Measurements from ENCODE around the gene LIN52.

LIN52 gene

GRCh38 chr14:74239848-74240793 is 155.4 kb downstream of the LIN52 start:
- DNase-seq (ENCODE audit: low read depth): no peak
- no peak overlapping the region for H3K4me3 ChIP-seq (ENCODE audit: low read length)
- TF ChIP-seq, protein P1, sequence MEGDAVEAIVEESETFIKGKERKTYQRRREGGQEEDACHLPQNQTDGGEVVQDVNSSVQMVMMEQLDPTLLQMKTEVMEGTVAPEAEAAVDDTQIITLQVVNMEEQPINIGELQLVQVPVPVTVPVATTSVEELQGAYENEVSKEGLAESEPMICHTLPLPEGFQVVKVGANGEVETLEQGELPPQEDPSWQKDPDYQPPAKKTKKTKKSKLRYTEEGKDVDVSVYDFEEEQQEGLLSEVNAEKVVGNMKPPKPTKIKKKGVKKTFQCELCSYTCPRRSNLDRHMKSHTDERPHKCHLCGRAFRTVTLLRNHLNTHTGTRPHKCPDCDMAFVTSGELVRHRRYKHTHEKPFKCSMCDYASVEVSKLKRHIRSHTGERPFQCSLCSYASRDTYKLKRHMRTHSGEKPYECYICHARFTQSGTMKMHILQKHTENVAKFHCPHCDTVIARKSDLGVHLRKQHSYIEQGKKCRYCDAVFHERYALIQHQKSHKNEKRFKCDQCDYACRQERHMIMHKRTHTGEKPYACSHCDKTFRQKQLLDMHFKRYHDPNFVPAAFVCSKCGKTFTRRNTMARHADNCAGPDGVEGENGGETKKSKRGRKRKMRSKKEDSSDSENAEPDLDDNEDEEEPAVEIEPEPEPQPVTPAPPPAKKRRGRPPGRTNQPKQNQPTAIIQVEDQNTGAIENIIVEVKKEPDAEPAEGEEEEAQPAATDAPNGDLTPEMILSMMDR (conservative IDR thresholded peaks at IDR 0.05; ENCODE audit: low read length): no peak

DNA sequence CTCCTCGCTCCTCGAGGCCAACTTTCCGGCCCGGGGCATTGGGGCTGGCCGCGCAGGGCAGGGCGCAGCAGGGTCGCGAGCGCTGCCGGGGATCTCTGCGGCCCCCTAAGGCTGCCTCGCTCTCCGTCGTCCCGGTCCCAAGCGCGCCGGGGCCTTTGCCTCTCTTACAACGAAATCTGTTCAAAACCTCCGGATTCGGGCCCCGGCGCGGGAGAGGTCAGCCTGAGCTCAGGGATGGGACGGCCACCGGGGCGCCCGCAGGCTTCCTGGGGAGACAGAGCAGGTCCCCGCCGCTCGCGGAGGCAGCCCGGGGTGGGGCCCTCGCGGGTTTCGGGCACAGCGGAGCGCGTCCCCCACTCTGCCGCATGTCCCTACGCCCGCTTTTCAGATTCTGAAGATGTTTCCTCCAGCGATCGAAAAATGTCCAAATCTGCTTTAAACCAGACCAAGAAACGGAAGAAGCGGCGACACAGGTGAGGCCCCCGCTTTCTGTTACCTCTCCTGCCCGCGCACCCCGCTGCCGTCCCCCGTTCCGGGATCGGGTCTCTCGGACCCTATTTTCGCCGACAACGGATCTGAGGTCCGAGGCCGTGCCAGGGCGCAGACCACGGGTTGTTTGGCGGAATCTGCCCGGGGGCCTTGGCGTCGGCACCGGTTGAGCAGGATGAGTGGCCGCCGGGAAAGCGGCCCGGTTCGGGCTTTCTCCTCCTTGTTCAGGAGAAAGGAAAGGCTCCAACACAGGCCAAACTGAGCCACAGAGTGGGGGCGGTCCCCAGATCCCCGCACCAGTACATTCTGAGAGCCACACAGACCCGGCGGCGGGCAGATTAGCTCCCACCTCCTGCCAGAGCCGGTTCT is 156.3 kb downstream of the LIN52 start:
- TF ChIP-seq, protein P1 (conservative IDR thresholded peaks at IDR 0.05; ENCODE audit: low read length): no peak
- no peak for DNase-seq (ENCODE audit: low read depth)
- no peak overlapping the region for H3K4me3 ChIP-seq (ENCODE audit: low read length)

GRCh38 chr14:74241652-74242017 is 156.9 kb downstream of the LIN52 start:
- no peak overlapping the region for H3K4me3 ChIP-seq (ENCODE audit: low read length)
- TF ChIP-seq, protein P1 (conservative IDR thresholded peaks at IDR 0.05; ENCODE audit: low read length): no peak
- DNase-seq (ENCODE audit: low read depth): no peak

- DNase-seq (ENCODE audit: low read depth): no peak
- TF ChIP-seq, protein P1 (conservative IDR thresholded peaks at IDR 0.05; ENCODE audit: low read length): no peak
- H3K4me3 ChIP-seq (ENCODE audit: low read length): no peak overlapping the region
Measured at GRCh38 chr14:74242021-74242779, 157.4 kb downstream of the LIN52 start.

DNA sequence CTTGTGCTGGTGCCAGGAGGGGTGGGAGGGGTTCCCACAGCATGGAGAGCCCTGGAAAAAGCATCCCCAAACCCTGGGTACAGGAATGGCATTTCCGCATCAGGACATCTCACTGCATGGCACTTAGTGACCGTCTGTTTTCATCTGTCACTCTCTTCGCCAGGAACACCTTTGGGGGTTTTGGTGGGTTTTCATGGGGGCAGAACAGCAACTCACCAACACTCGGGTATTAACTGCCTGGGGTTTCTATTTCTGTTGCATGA is 158.0 kb downstream of the LIN52 start:
- no peak overlapping the region for H3K4me3 ChIP-seq (ENCODE audit: low read length)
- DNase-seq (ENCODE audit: low read depth): no peak
- TF ChIP-seq, protein P1 (conservative IDR thresholded peaks at IDR 0.05; ENCODE audit: low read length): no peak

DNA sequence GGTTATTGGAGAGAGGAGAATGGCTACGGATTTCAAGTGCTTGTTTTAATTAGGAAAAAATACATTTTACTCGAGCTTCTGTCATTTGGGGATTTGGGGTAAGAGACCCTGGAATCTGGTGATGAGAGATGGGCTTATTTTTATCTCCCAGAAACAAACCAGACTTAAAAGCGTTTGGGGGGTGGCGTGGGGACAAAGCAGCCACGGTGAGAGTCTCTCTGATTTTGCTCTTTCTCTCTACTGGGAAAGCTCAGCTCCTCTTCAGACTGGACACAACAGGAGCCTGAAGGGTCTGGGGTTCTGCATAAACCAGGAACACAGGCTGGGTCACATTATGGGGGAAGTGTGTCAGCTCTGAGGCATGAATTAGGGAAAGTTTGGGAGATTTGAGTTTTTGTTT is 158.3 kb downstream of the LIN52 start:
- no peak overlapping the region for H3K4me3 ChIP-seq (ENCODE audit: low read length)
- TF ChIP-seq, protein P1 (conservative IDR thresholded peaks at IDR 0.05; ENCODE audit: low read length): no peak
- no peak for DNase-seq (ENCODE audit: low read depth)
